ENCODE results near the gene CACFD1. TPM values are rescaled to one million over a fixed set of nuclear protein-coding genes. Genes with fewer than 3 reads are reported as not detected.

Gene CACFD1
- total and polyA plus RNA-seq, 2 of the 13 experiments (the other 11 are each of a cell fraction or from before 2014, with no cell fraction given): 13.8 to 14.6 TPM

DNA sequence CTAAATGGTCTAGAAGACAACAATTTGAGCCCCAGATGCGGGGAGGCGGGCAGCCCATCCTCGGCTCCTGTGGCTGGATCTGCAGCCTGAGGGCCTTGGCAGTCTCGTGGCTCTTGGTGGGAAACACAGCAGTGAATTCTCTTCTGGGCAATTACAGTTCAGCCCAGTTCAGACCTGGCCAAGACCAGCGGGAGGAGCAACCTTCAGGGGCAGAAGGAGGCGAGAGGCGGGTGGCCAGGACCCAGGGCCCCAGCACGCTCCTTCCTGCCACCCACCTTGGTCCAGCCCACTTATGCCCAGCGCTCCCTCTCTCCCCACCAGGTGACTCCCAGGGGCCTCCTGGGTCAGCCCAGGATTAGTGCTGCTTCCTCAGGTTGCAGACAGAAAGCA, 57.2 kb downstream of the CACFD1 start:
- H3K27ac ChIP-seq (ENCODE audit: extremely low read length, insufficient read depth, low read length): no peak overlapping the region
- no peaks in the 10 kb centered on the region for H3K79me2 ChIP-seq (ENCODE audit: insufficient read depth, low read length)
- H2AFZ ChIP-seq (ENCODE audit: low read length): no peak overlapping the region
- ChIA-PET CTCF (ENCODE audit: low intra/inter-chr PET ratio, low total read pairs) (no interaction called here), POLR2A (no interaction called here)
- DNase-seq (ENCODE audit: low spot score): no peak
- H3K4me3 ChIP-seq (replicated peaks in 1 of 3; ENCODE audit: insufficient read depth in 1 of 3, low read depth in 2 of 3, low read length in 3 of 3): no peak overlapping the region
- H3K9ac ChIP-seq (ENCODE audit: insufficient read depth, low read depth, low read length): no peak overlapping the region
- H3K4me1 ChIP-seq (ENCODE audit: insufficient read depth, low read length): peaks cover 42% of the 10 kb centered on the region
- no peaks in the 10 kb centered on the region for H3K9me3 ChIP-seq (ENCODE audit: low read length)
- H4K20me1 ChIP-seq (ENCODE audit: insufficient read depth, low read length): no peaks in the 10 kb centered on the region
- no peak for TF ChIP-seq NFKBIZ (CRISPR knock-in tag; IDR thresholded peaks at IDR 0.05)
- TF ChIP-seq ZSCAN30 (CRISPR knock-in tag; IDR thresholded peaks at IDR 0.05): no peak
- TF ChIP-seq, protein P1, sequence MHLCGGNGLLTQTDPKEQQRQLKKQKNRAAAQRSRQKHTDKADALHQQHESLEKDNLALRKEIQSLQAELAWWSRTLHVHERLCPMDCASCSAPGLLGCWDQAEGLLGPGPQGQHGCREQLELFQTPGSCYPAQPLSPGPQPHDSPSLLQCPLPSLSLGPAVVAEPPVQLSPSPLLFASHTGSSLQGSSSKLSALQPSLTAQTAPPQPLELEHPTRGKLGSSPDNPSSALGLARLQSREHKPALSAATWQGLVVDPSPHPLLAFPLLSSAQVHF (CRISPR knock-in tag; IDR thresholded peaks at IDR 0.05): no peak
- TF ChIP-seq HNF4G (IDR thresholded peaks at IDR 0.05; ENCODE audit: borderline replicate concordance, low read depth, low read length): no peak
- TF ChIP-seq HNF4G (CRISPR knock-in tag; IDR thresholded peaks at IDR 0.05; ENCODE audit: borderline replicate concordance, low read depth): no peak
- TF ChIP-seq IKZF4 (CRISPR knock-in tag; IDR thresholded peaks at IDR 0.05; ENCODE audit: borderline replicate concordance, low read depth, not compliant biosample characterization): no peak
- TF ChIP-seq TFDP2 (CRISPR knock-in tag; IDR thresholded peaks at IDR 0.05): no peak
- H3K27me3 ChIP-seq (ENCODE audit: control insufficient read depth in 1 of 2, insufficient read depth in 2 of 2, low read length in 2 of 2): peaks cover 10 to 77% of the 10 kb centered on the region in 2 experiments; a peak in 4 of 5 replicates
- in situ Hi-C loops (cut with HindIII; ENCODE audit: extremely low pct_ligation_motif_present, low pct_unique_long_range_greater_than_20kb): no loop called here
- no peak for ATAC-seq
- no peaks in the 10 kb centered on the region for H3K36me3 ChIP-seq (replicated peaks in 1 of 2; ENCODE audit: control insufficient read depth in 1 of 2, insufficient read depth in 2 of 2, low read length in 2 of 2)
- no peak for FAIRE-seq
- no CpG with 5 or more reads among the region's 9 CpGs for WGBS (ENCODE audit: low lambda C conversion rate)
- no peak overlapping the region for H3K4me2 ChIP-seq (ENCODE audit: low read depth, low read length)
- no TSS peak for BruUV-seq (replicated peaks)
- intact Hi-C loops (cut with micrococcal nuclease; ENCODE audit: unreplicated experiment): no loop called here

- CTCF ChIA-PET (ENCODE audit: low intra/inter-chr PET ratio, low total read pairs): no interaction called here
- no peak overlapping the region for H3K4me3 ChIP-seq (replicated peaks in 1 of 3; ENCODE audit: insufficient read depth in 1 of 3, low read depth in 2 of 3, low read length in 3 of 3)
- 69% methylated on average over 3 of the region's 8 CpGs for WGBS (ENCODE audit: low lambda C conversion rate)
- BruUV-seq (replicated peaks): no TSS peak
- no peak overlapping the region for H3K27ac ChIP-seq (ENCODE audit: extremely low read length, insufficient read depth, low read length)
- no peaks in the 10 kb centered on the region for H3K79me2 ChIP-seq (ENCODE audit: insufficient read depth, low read length)
- H3K4me1 ChIP-seq (ENCODE audit: insufficient read depth, low read length): peaks cover 44% of the 10 kb centered on the region
- POLR2A ChIA-PET: no interaction called here
- H3K9ac ChIP-seq (ENCODE audit: insufficient read depth, low read depth, low read length): no peak overlapping the region
- no peaks in the 10 kb centered on the region for H3K9me3 ChIP-seq (ENCODE audit: low read length)
- no peaks in the 10 kb centered on the region for H4K20me1 ChIP-seq (ENCODE audit: insufficient read depth, low read length)
- H3K36me3 ChIP-seq (replicated peaks in 1 of 2; ENCODE audit: control insufficient read depth in 1 of 2, insufficient read depth in 2 of 2, low read length in 2 of 2): no peaks in the 10 kb centered on the region
- in situ Hi-C loops (cut with HindIII; ENCODE audit: extremely low pct_ligation_motif_present, low pct_unique_long_range_greater_than_20kb): no loop called here
- peaks cover 11 to 84% of the 10 kb centered on the region in 2 experiments; a peak in 4 of 5 replicates for H3K27me3 ChIP-seq (ENCODE audit: control insufficient read depth in 1 of 2, insufficient read depth in 2 of 2, low read length in 2 of 2)
- FAIRE-seq (no peak), DNase-seq (ENCODE audit: low spot score) (no peak), ATAC-seq (no peak)
- intact Hi-C loops (cut with micrococcal nuclease; ENCODE audit: unreplicated experiment): no loop called here
- H2AFZ ChIP-seq (ENCODE audit: low read length): no peak overlapping the region
- no peak overlapping the region for H3K4me2 ChIP-seq (ENCODE audit: low read depth, low read length)
- TF ChIP-seq ZNF724P (CRISPR knock-in tag; IDR thresholded peaks at IDR 0.05; ENCODE audit: borderline replicate concordance) (no peak), PRMT3 (CRISPR knock-in tag; IDR thresholded peaks at IDR 0.05; ENCODE audit: borderline replicate concordance, low read depth) (no peak), ZFP41 (CRISPR knock-in tag; IDR thresholded peaks at IDR 0.05; ENCODE audit: borderline replicate concordance) (no peak), NAIF1 (CRISPR knock-in tag; IDR thresholded peaks at IDR 0.05; ENCODE audit: borderline replicate concordance) (no peak), RBAK (CRISPR knock-in tag; IDR thresholded peaks at IDR 0.05) (no peak)
- TF ChIP-seq, protein P2, sequence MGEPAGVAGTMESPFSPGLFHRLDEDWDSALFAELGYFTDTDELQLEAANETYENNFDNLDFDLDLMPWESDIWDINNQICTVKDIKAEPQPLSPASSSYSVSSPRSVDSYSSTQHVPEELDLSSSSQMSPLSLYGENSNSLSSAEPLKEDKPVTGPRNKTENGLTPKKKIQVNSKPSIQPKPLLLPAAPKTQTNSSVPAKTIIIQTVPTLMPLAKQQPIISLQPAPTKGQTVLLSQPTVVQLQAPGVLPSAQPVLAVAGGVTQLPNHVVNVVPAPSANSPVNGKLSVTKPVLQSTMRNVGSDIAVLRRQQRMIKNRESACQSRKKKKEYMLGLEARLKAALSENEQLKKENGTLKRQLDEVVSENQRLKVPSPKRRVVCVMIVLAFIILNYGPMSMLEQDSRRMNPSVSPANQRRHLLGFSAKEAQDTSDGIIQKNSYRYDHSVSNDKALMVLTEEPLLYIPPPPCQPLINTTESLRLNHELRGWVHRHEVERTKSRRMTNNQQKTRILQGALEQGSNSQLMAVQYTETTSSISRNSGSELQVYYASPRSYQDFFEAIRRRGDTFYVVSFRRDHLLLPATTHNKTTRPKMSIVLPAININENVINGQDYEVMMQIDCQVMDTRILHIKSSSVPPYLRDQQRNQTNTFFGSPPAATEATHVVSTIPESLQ (CRISPR knock-in tag; conservative IDR thresholded peaks at IDR 0.05): no peak
These were observed 57.9 kb downstream of the CACFD1 start for GRCh38 chr9:133517711-133518110.

All from HepG2 (cell line).